Activated naive CD4-positive, alpha-beta T cell treated with anti-CD3 and anti-CD28 coated beads for 36 hours (primary cell): ENCODE results near the gene AK4. TPM values are rescaled to one million over a fixed set of nuclear protein-coding genes. Genes with fewer than 3 reads are reported as not detected.
A peak's percentile ranks its signal among the peaks of the same experiment; 100 is the strongest.

Source experiments
- CTCF ChIA-PET: fragments of 350-600 bp; sonication (Branson Sonifier 250); formaldehyde crosslinking; loops from one replicate; lab custom pipeline; 2021; ENCODE audit warnings: antibody characterized with exemption; lab: Charles Lee
- DNase-seq: peaks from one replicate; pipeline ENCODE4 v3.0.0-alpha.2; 2020
- H3K27ac Mint-ChIP-seq: one replicate; pipeline ENCODE4 v1.8.0; 2021; ENCODE audit warnings: mild to moderate bottlenecking, mixed read lengths
- H3K27me3 Mint-ChIP-seq: one replicate; pipeline ENCODE4 v1.8.0; 2021; ENCODE audit warnings: low read depth, mixed read lengths
- H3K36me3 Mint-ChIP-seq: one replicate; pipeline ENCODE4 v1.8.0; 2021; ENCODE audit warnings: low read depth, mixed read lengths
- H3K4me1 Mint-ChIP-seq: one replicate; pipeline ENCODE4 v1.8.0; 2021; ENCODE audit warnings: low read depth, mixed read lengths
- H3K4me3 Mint-ChIP-seq: one replicate; pipeline ENCODE4 v1.8.0; 2021; ENCODE audit warnings: mild to moderate bottlenecking, moderate library complexity, mixed read lengths
- H3K9me3 Mint-ChIP-seq: one replicate; pipeline ENCODE4 v1.8.0; 2021; ENCODE audit warnings: mixed read lengths
- intact Hi-C: fragments of 100-400 bp; cut with micrococcal nuclease; formaldehyde crosslinking; loops from one replicate; pipeline ENCODE4 v1.15.1; 2023
- total RNA-seq, 2 experiments: library from RNA; stranded (reverse); gene quantifications; one replicate each; pipeline ENCODE4 v1.2.3, GENCODE V29; 2021

AK4 gene
- total RNA-seq, 2 experiments from 2014 or later, result 25.2 to 25.4 TPM

- CTCF ChIA-PET, result interaction anchor here (0.8 kb wide), 1 partner anchor 8 kb away, joined by 3 read pairs; no protein-coding TSS in a partner anchor
- no peak overlapping the region for H3K4me3 Mint-ChIP-seq
- no peak overlapping the region for H3K27ac Mint-ChIP-seq
- peaks cover 33% of the 10 kb centered on the region for H3K4me1 Mint-ChIP-seq
- H3K9me3 Mint-ChIP-seq, result no peaks in the 10 kb centered on the region
- peaks cover 3% of the 10 kb centered on the region for H3K27me3 Mint-ChIP-seq
- intact Hi-C loops, result loop anchor here (5.0 to 10.0 kb wide), 6 partner anchors 246 to 1162 kb away; partner anchors contain the start of gene JAK1
- no peak for DNase-seq
- H3K36me3 Mint-ChIP-seq, result no peaks in the 10 kb centered on the region
Observed at GRCh38 chr1:65210325-65210724, 62.3 kb downstream of the AK4 start.

GRCh38 chr1:65211331-65211730 lies 63.3 kb downstream of the AK4 start:
- Mint-ChIP-seq H3K4me1 (peaks cover 41% of the 10 kb centered on the region), H3K9me3 (no peaks in the 10 kb centered on the region), H3K27ac (no peak overlapping the region), H3K27me3 (peaks cover 3% of the 10 kb centered on the region), H3K36me3 (no peaks in the 10 kb centered on the region), H3K4me3 (no peak overlapping the region)
- intact Hi-C loops, result loop anchor here (5.0 to 10.0 kb wide), 6 partner anchors 247 to 1161 kb away; partner anchors contain the start of gene JAK1
- no peak for DNase-seq
- CTCF ChIA-PET, result no interaction called here

- H3K27ac Mint-ChIP-seq, result peak overlapping the region; percentile 77
- peaks cover 44% of the 10 kb centered on the region for H3K4me1 Mint-ChIP-seq
- no peaks in the 10 kb centered on the region for H3K9me3 Mint-ChIP-seq
- H3K4me3 Mint-ChIP-seq, result no peak overlapping the region
- CTCF ChIA-PET, result interaction anchor here (0.7 to 1.3 kb wide), 10 partner anchors 11 to 217 kb away, joined by 3 to 4 read pairs (median 3); partner anchors contain the start of gene AK4
- H3K27me3 Mint-ChIP-seq, result peaks cover 3% of the 10 kb centered on the region
- no peaks in the 10 kb centered on the region for H3K36me3 Mint-ChIP-seq
- DNase-seq, result peak; percentile 68
- intact Hi-C loops, result loop anchor here (1.0 to 10.0 kb wide), 10 partner anchors 65 to 1159 kb away; partner anchors contain the start of genes AK4, JAK1, LEPR and LEPROT
Observed at GRCh38 chr1:65213271-65214023, 65.4 kb downstream of the AK4 start.

GRCh38 chr1:65214340-65215027 lies 66.5 kb downstream of the AK4 start:
- intact Hi-C loops, result loop anchor here (1.0 to 10.0 kb wide), 12 partner anchors 17 to 1158 kb away; partner anchors contain the start of gene JAK1
- H3K9me3 Mint-ChIP-seq, result no peaks in the 10 kb centered on the region
- CTCF ChIA-PET, result interaction anchor here (1.5 to 1.6 kb wide), 2 partner anchors 22 to 473 kb away, joined by 7 to 9 read pairs; no protein-coding TSS in a partner anchor
- no peak overlapping the region for H3K27ac Mint-ChIP-seq
- no peak for DNase-seq
- no peaks in the 10 kb centered on the region for H3K27me3 Mint-ChIP-seq
- peaks cover 2% of the 10 kb centered on the region for H3K36me3 Mint-ChIP-seq
- no peak overlapping the region for H3K4me3 Mint-ChIP-seq
- H3K4me1 Mint-ChIP-seq, result peaks cover 41% of the 10 kb centered on the region

GRCh38 chr1:65216989-65217388 lies 69.0 kb downstream of the AK4 start:
- H3K27ac Mint-ChIP-seq, result no peak overlapping the region
- H3K4me3 Mint-ChIP-seq, result no peak overlapping the region
- H3K36me3 Mint-ChIP-seq, result peaks cover 4% of the 10 kb centered on the region
- intact Hi-C loops, result loop anchor here (10.0 kb wide), 3 partner anchors 252 to 738 kb away; partner anchors contain the start of gene JAK1
- CTCF ChIA-PET, result interaction anchor here (0.6 kb wide), 1 partner anchor 157 kb away, joined by 3 read pairs; no protein-coding TSS in a partner anchor
- no peaks in the 10 kb centered on the region for H3K27me3 Mint-ChIP-seq
- no peak for DNase-seq
- H3K4me1 Mint-ChIP-seq, result peaks cover 34% of the 10 kb centered on the region
- H3K9me3 Mint-ChIP-seq, result no peaks in the 10 kb centered on the region

GRCh38 chr1:65221638-65222339 lies 73.8 kb downstream of the AK4 start:
- no peak for DNase-seq
- no peaks in the 10 kb centered on the region for H3K4me1 Mint-ChIP-seq
- H3K36me3 Mint-ChIP-seq, result peaks cover 8% of the 10 kb centered on the region
- no peak overlapping the region for H3K27ac Mint-ChIP-seq
- CTCF ChIA-PET, result interaction anchor here (1.0 kb wide), 1 partner anchor 14 kb away, joined by 4 read pairs; no protein-coding TSS in a partner anchor
- H3K9me3 Mint-ChIP-seq, result no peaks in the 10 kb centered on the region
- no peak overlapping the region for H3K4me3 Mint-ChIP-seq
- peaks cover 4% of the 10 kb centered on the region for H3K27me3 Mint-ChIP-seq
- intact Hi-C loops, result no loop called here

GRCh38 chr1:65222340-65222940 lies 74.4 kb downstream of the AK4 start:
- Mint-ChIP-seq H3K4me1 (no peaks in the 10 kb centered on the region), H3K4me3 (no peak overlapping the region), H3K36me3 (peaks cover 8% of the 10 kb centered on the region), H3K9me3 (no peaks in the 10 kb centered on the region), H3K27ac (no peak overlapping the region), H3K27me3 (peaks cover 4% of the 10 kb centered on the region)
- CTCF ChIA-PET, result no interaction called here
- no peak for DNase-seq
- intact Hi-C loops, result no loop called here

- Mint-ChIP-seq H3K4me1 (no peaks in the 10 kb centered on the region), H3K4me3 (no peak overlapping the region), H3K9me3 (no peaks in the 10 kb centered on the region), H3K27ac (no peak overlapping the region), H3K27me3 (peaks cover 4% of the 10 kb centered on the region), H3K36me3 (peaks cover 6% of the 10 kb centered on the region)
- intact Hi-C loops, result no loop called here
- no peak for DNase-seq
- CTCF ChIA-PET, result interaction anchor here (0.6 kb wide), 1 partner anchor 563 kb away, joined by 3 read pairs; no protein-coding TSS in a partner anchor
Observed at GRCh38 chr1:65224681-65225091, 76.7 kb downstream of the AK4 start.

GRCh38 chr1:65225179-65225578 lies 77.2 kb downstream of the AK4 start:
- intact Hi-C loops, result no loop called here
- Mint-ChIP-seq H3K27me3 (peaks cover 4% of the 10 kb centered on the region), H3K4me1 (no peaks in the 10 kb centered on the region), H3K27ac (no peak overlapping the region), H3K36me3 (peaks cover 5% of the 10 kb centered on the region), H3K9me3 (no peaks in the 10 kb centered on the region), H3K4me3 (no peak overlapping the region)
- DNase-seq, result no peak
- CTCF ChIA-PET, result no interaction called here

GRCh38 chr1:65229201-65229600 lies 81.2 kb downstream of the AK4 start:
- CTCF ChIA-PET, result interaction anchor here (0.5 to 1.2 kb wide), 2 partner anchors 454 to 458 kb away, joined by 3 read pairs; no protein-coding TSS in a partner anchor
- Mint-ChIP-seq H3K36me3 (peaks cover 4% of the 10 kb centered on the region), H3K4me1 (peaks cover 14% of the 10 kb centered on the region), H3K27ac (no peak overlapping the region), H3K27me3 (peaks cover 7% of the 10 kb centered on the region), H3K9me3 (no peaks in the 10 kb centered on the region), H3K4me3 (no peak overlapping the region)
- intact Hi-C loops, result no loop called here
- DNase-seq, result no peak

GRCh38 chr1:65229754-65230339 lies 81.8 kb downstream of the AK4 start:
- H3K9me3 Mint-ChIP-seq, result no peaks in the 10 kb centered on the region
- intact Hi-C loops, result loop anchor here (2.0 kb wide), 1 partner anchor 167 kb away; no protein-coding TSS in a partner anchor
- CTCF ChIA-PET, result interaction anchor here (1.2 kb wide), 1 partner anchor 457 kb away, joined by 3 read pairs; no protein-coding TSS in a partner anchor
- peaks cover 14% of the 10 kb centered on the region for H3K4me1 Mint-ChIP-seq
- no peak overlapping the region for H3K4me3 Mint-ChIP-seq
- H3K36me3 Mint-ChIP-seq, result peaks cover 4% of the 10 kb centered on the region
- DNase-seq, result no peak
- peaks cover 7% of the 10 kb centered on the region for H3K27me3 Mint-ChIP-seq
- no peak overlapping the region for H3K27ac Mint-ChIP-seq
